T-helper 2 cell (primary cell): ENCODE results near the gene ATP6V1G2.

Experiments used
- DNase-seq, 5 experiments: peaks; one replicate each; pipeline versions ENCODE4 v3.0.0 to v3.0.0-alpha.2; 2012 to 2022

Gene ATP6V1G2

GRCh38 chr6:31547727-31548543 is 1.5 kb upstream of the ATP6V1G2 start:
- DNase-seq: no peak

- peak; percentile 63 to 97 (median 85) for DNase-seq
Observed at GRCh38 chr6:31546958-31547726, 734 bp upstream of the ATP6V1G2 start, which contains the start of gene NFKBIL1. TSS of gene NFKBIL1 (plus strand) at chr6:31547608. CDS start at chr6:31547695, 87 bp downstream.

GRCh38 chr6:31545291-31545690 is 1.1 kb downstream of the ATP6V1G2 start:
- no peak for DNase-seq

GRCh38 chr6:31544676-31545075 is 1.7 kb downstream of the ATP6V1G2 start:
- no peak for DNase-seq

GRCh38 chr6:31543639-31544038 is 2.8 kb downstream of the ATP6V1G2 start:
- DNase-seq: no peak

GRCh38 chr6:31541658-31542521 is 4.5 kb downstream of the ATP6V1G2 start, which contains the start of gene DDX39B:
TSS of gene DDX39B (minus strand) at chr6:31542003. CDS start at chr6:31540532, 1,471 bp downstream.
- DNase-seq: peak; percentile 81 to 98 (median 92)

- DNase-seq: peak in 4 of 5 experiments; percentile 35 to 87 (median 71)
Observed at GRCh38 chr6:31541059-31541657, 5.2 kb downstream of the ATP6V1G2 start.

GRCh38 chr6:31540640-31541039 is 5.8 kb downstream of the ATP6V1G2 start:
- no peak for DNase-seq

GRCh38 chr6:31538805-31539400 is 7.5 kb downstream of the ATP6V1G2 start:
- no peak for DNase-seq

GRCh38 chr6:31535538-31536324 is 10.7 kb downstream of the ATP6V1G2 start:
- no peak for DNase-seq

- no peak for DNase-seq
Observed at GRCh38 chr6:31534521-31535040, 11.8 kb downstream of the ATP6V1G2 start.

- DNase-seq: no peak
Observed at GRCh38 chr6:31534011-31534410, 12.4 kb downstream of the ATP6V1G2 start.

GRCh38 chr6:31533455-31533841 is 13.0 kb downstream of the ATP6V1G2 start:
- no peak for DNase-seq

GRCh38 chr6:31532644-31533454 is 13.6 kb downstream of the ATP6V1G2 start:
- no peak for DNase-seq

GRCh38 chr6:31531771-31532643 is 14.4 kb downstream of the ATP6V1G2 start:
- no peak for DNase-seq

- DNase-seq: no peak
Observed at GRCh38 chr6:31531162-31531561, 15.2 kb downstream of the ATP6V1G2 start.

GRCh38 chr6:31530659-31531058 is 15.7 kb downstream of the ATP6V1G2 start:
- no peak for DNase-seq

GRCh38 chr6:31529329-31530150 is 16.9 kb downstream of the ATP6V1G2 start:
- DNase-seq: no peak
